NCI-H1694 (cell line): ENCODE measurements around the gene ELAC2.

Source experiments
- DNase-seq: peaks from one replicate; lab custom pipeline; 2025; lab: John Stamatoyannopoulos, UW

The ELAC2 gene, protein sequence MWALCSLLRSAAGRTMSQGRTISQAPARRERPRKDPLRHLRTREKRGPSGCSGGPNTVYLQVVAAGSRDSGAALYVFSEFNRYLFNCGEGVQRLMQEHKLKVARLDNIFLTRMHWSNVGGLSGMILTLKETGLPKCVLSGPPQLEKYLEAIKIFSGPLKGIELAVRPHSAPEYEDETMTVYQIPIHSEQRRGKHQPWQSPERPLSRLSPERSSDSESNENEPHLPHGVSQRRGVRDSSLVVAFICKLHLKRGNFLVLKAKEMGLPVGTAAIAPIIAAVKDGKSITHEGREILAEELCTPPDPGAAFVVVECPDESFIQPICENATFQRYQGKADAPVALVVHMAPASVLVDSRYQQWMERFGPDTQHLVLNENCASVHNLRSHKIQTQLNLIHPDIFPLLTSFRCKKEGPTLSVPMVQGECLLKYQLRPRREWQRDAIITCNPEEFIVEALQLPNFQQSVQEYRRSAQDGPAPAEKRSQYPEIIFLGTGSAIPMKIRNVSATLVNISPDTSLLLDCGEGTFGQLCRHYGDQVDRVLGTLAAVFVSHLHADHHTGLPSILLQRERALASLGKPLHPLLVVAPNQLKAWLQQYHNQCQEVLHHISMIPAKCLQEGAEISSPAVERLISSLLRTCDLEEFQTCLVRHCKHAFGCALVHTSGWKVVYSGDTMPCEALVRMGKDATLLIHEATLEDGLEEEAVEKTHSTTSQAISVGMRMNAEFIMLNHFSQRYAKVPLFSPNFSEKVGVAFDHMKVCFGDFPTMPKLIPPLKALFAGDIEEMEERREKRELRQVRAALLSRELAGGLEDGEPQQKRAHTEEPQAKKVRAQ

DNA sequence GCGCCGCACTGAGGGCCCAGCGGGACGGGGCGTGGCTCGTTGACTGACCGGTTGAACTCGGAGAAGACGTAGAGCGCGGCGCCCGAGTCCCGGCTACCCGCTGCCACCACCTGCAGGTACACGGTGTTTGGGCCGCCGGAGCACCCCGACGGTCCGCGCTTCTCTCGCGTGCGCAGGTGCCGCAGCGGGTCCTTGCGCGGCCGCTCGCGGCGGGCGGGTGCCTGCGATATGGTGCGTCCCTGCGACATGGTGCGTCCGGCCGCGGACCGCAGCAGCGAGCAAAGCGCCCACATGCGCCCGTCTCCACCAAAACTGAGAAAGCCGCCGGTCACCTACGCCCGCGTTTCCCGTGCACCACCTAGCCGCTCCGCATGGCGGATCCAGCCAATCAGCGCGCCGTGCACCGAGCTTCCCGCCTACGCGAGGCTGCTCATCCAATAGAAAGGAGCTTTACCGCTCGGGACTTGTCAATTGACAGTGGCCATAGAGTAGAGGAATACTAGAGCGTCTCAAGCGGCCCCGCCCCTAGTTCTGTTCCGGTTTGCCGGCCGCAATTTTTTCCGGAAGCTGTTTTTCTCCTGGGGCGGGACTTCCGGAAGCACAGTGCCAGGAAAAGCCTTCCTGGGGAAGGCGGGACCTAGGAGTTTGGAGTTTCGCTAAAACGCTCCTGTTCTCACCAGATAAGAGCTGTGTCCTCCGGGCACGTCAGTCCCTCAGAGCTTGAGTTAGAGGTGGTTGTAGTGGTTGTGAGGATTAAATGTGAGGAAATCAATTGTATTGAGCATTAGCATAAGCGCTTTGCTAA is at the start of gene ELAC2:
TSS of gene ELAC2 (minus strand) at position 373 of the 805 bp plus-strand sequence. CDS start at position 293, 80 bp downstream.
- peak; percentile 99 for DNase-seq

DNA sequence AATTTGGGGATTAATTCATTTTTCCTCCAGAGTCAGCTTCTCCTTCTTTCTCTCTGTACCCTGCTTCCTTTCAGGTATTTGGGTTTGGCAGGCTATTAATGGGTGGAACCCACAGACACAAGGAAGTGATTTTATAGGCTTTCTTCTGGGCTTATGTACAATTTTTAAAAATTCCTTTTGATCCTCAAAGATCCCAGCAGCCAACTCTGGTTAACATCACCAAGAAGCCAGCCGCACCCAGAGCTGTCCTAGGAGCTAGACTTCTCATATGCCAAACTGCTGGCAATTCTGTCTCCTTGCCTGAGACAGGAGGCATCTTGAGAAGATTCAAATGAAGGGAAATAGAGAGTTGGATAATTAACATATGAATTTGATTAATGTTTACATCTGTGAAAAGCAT is 47.2 kb upstream of the ELAC2 start:
- DNase-seq = no peak

DNA sequence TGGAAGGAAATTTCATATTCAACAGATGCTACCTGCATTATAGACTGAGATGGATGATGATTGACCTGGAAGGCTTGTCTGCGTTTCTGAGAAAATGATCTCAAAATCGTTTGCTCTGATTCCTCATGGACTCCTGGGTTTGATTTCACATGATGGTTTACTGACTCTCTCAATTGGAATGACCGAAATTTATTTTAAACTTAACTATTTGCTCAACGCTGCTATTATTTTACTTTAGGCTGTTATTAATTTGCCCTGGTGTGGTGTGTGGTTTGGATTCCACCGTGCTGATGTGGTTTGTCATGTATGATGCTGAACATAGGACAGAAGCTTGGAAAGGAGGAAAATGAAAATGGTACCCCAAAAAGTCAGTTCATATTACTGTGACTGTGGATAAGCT is 37.3 kb upstream of the ELAC2 start:
- DNase-seq = no peak

DNA sequence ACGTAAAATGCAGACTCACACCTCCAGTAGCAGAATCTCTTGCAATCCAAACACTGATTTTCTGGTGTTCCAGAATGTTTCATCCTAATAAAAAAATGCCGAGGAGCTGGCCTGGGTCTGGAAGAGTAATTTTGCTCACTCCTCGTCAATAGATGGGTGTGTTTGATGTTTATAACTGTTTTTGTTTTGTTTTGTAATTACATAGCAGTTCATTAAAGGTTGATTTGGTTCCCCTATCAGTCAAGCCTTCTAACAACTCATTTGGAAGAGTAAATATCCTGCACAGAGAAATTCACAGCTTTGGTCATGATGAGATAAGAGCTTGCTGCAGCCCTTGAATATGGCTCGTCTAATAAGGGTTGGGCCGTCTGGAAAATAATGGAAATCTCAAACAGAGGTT is 36.8 kb upstream of the ELAC2 start:
- no peak for DNase-seq

DNA sequence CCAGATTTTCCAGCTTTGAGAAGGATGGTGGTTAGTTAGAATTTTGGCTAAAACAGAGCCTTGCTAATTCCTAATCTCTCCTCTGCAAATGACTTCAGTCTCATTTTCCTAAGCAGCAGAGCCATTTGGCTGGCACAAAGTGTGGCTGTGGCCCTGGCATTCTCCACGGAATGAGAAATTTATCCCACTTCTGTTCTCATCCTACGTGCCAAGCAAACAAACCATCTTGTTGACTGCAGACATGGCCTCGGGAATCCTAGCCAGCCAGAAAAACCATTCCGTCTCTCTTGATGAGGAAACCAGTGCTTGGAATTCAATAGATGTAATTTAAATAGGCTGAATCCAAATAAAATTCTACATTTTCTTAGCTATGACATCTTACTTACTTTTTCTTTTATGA is 34.1 kb upstream of the ELAC2 start:
- DNase-seq = no peak

- DNase-seq = no peak
These were observed 29.3 kb upstream of the ELAC2 start for GRCh38 chr17:13047011-13047606.

GRCh38 chr17:13046361-13046760 is 28.5 kb upstream of the ELAC2 start:
- DNase-seq = no peak

GRCh38 chr17:13044572-13045065 is 26.8 kb upstream of the ELAC2 start:
- no peak for DNase-seq

DNA sequence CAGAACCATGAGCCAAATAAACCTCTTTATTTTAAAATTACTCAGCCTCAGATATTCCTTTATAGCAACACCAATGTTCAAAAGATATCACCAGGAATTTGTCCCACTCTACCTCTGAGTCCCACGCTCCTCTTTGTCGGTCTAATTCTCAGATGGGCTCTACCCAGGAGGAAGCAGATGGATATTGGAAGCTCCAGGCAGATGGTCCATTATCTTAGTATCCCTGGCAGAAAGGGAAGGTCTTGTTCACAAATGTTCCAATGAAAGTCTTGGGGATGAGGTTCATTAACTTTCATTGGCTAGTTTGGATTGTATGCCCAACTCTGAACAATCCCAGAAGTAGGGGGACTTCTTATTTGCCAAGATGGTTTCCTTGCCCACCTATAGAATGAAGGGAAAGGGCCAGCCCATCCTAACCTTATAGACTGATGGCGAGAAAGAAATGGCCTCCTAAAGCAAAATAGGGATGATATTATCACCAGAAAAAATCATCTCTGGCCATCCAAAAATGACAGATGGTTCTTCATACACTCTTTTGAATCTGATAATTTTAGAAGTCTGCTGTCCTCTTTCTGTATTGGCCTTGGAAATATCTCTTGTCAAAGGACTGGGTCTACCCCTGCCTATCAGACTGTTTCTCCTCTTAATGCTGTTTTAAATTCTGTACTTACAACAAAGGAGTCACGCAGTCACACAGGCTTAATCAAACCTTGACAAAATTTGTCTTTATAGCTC is 21.3 kb upstream of the ELAC2 start:
- no peak for DNase-seq

- no peak for DNase-seq
These were observed 18.9 kb upstream of the ELAC2 start for GRCh38 chr17:13036751-13037150.

GRCh38 chr17:13035420-13035819 is 17.6 kb upstream of the ELAC2 start:
- DNase-seq = no peak

DNA sequence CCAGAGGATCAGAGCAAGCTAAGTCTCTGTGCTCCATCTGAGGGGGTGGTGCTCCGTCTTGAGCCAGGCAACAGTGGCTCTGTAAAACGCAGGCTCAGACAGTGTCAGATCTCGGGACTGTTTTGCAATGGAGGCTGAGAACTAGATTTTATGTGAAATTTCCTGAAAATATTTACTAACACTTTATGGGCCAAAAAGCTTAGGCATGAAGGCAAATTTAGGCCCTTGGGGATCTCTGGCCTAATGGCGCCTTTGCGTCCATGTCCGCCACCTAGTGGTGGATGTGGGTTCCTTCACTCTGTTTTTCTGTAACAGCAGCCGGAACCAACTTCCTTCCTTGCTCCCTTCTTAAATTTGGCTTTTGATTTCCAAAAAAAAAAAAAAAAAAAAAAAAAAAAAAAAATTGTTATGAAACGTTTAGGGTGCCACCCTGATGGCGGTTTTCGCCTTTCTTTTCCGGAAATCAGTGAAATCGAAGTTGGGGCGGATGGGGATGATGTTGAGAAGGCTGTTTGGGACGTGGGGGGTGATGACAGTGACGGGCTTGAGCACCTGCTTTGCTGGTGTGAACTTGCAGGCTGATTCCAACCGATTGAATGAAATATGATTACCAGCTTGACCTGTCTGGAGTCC is 14.0 kb upstream of the ELAC2 start:
- DNase-seq = no peak

GRCh38 chr17:13030459-13031300 is 12.9 kb upstream of the ELAC2 start:
- DNase-seq = peak; percentile 55

DNA sequence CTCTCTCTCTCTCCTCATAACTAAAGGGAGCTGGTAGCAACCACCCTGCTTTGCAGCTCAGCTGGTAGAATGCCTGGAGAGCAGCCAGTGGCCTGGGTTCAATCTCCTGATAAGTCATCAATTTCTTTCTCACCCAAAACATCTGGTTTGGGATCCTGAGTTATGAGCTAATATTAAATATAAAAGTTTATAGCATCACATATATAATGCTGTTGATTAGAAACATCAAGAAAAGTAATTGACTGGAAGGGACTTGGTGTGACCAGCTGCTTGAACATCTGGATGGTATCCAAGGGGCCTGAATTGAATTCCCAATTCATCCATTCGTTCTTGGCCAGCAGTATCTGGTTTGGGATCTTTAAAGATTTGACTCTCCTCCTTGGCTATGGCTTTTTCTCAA is 12.2 kb upstream of the ELAC2 start:
- DNase-seq = no peak

DNA sequence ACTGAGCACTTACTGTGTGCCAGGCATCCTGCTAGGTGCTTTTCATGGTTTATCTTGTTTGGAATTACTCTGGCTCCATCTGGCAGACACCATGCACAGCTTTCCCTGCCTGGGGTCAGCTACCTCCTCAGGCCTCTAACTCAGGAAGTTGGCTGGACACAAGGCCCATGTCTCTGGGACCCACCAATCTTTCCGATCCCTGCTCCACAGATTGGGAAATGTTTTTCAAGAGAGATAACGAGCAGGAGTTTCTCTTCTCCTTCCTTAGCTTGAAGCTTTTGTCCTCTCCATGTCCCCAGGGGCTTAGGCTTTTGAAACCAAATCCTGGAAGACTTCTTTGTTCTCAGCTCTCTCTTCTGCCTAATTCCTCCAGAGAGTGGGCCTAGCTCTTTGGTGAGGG is 11.5 kb upstream of the ELAC2 start:
- DNase-seq = no peak

DNA sequence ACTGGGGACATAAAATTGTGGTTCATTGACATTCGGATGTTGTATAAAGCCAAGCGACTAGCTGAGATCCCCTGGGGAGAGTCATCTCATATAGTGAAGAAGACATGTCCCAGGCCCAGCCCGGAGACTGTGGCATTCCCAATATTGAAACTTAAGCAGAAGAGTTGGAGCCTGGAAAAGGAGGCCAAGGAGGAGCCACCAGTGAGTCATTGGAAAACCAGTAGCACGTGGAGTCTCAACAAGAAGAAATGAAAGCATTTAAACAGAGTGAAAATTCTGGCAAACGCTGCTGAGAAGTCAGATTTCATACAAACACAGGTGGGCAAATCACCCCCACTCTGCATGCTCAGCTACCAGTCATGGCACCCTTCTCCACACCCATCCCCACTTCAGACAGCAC is 9.4 kb upstream of the ELAC2 start:
- DNase-seq = no peak

- no peak for DNase-seq
These were observed 7.9 kb upstream of the ELAC2 start for GRCh38 chr17:13025687-13026086.

- DNase-seq = no peak
These were observed 7.4 kb upstream of the ELAC2 start for GRCh38 chr17:13025258-13025627.

DNA sequence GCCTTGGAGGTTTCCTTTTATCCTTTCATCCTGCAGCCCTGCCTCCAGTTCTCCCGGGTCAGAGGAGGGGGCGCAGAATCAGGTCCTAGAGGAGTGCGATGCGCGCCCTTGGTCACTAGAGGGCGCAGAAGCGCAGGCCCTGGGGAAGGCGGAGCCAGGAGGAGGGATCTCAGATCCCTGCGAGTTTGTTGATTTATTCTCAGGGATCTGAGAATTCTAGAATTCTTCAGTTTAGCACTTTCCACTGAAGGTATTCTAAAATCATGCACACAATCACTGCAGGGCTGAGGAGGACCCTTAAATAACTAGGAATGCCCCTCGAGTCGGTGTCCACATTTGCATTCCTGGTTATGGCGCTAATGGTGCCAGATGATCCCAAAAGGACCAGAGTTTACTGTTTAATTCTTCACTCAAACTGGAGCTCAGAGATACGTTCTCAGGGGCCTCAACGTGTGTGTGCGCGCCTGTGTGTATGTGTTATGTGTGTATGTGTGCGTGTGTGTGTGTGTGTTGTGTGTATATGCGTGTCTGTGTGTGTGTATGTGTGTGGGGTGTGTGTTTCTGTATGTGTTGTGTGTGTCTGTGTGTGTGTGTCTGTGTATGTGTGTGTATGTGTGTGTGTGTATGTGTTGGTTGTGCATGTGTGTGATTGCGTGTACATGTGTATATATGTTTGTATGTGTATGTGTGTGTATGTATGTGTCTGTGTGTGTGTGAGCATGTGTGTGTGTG is 6.9 kb upstream of the ELAC2 start:
- DNase-seq = peak; percentile 73
